Tibial artery (tissue), 4 donors: ENCODE data around the gene PTPRN2.

Experiments
- DNase-seq, 2 donors: peaks; one replicate each; pipeline ENCODE4 v3.0.0-alpha.2; 2019
- H3K27ac ChIP-seq, 2 donors: fragments of 200-600 bp; sonication (generic) in 1 of 2; 1 replicate in 1 of 2; 2 replicates in 1 of 2; pipeline ENCODE4 v1.5.1; 2018 to 2019; ENCODE audit warnings: mild to moderate bottlenecking in 1 of 2
- H3K27me3 ChIP-seq, 2 donors: fragments of 200-600 bp; sonication (generic) in 1 of 2; one replicate each; pipeline versions ENCODE4 v1.5.1 to v1.6.0; 2016 to 2019
- H3K36me3 ChIP-seq, 3 donors: fragments of 200-600 bp; sonication (generic) in 2 of 3; one replicate each; pipeline ENCODE4 v1.5.1; 2016 to 2019; ENCODE audit warnings: mild to moderate bottlenecking in 2 of 3
- H3K4me1 ChIP-seq, 4 donors: fragments of 200-600 bp; sonication (generic) in 2 of 4; 1 replicate in 3 of 4; 2 replicates in 1 of 4; pipeline ENCODE4 v1.5.1; 2016 to 2019
- H3K4me3 ChIP-seq, 2 donors: fragments of 200-600 bp; sonication (generic) in 1 of 2; 1 replicate in 1 of 2; 2 replicates in 1 of 2; pipeline ENCODE4 v1.5.1; 2018 to 2019; ENCODE audit warnings: mild to moderate bottlenecking in 2 of 2
- H3K9me3 ChIP-seq, 3 donors: fragments of 200-600 bp; sonication (generic) in 1 of 3; one replicate each; pipeline ENCODE4 v1.5.1; 2016 to 2019
- intact Hi-C: fragments of 100-400 bp; cut with DNase I; formaldehyde crosslinking; loops from one replicate; pipeline ENCODE4 v1.15.0; 2023; ENCODE audit warnings: low total_unique reads
- TF ChIP-seq, protein P1 (sequence below), 2 experiments: fragments of 200-600 bp in 1 of 2; fragments of 450-650 bp in 1 of 2; IDR thresholded peaks; one replicate each; pipeline ENCODE4 v1.5.1; 2017 to 2019; ENCODE audit warnings: antibody characterized with exemption in 2 of 2, mild to moderate bottlenecking in 1 of 2, moderate library complexity in 1 of 2

PTPRN2 gene

DNA sequence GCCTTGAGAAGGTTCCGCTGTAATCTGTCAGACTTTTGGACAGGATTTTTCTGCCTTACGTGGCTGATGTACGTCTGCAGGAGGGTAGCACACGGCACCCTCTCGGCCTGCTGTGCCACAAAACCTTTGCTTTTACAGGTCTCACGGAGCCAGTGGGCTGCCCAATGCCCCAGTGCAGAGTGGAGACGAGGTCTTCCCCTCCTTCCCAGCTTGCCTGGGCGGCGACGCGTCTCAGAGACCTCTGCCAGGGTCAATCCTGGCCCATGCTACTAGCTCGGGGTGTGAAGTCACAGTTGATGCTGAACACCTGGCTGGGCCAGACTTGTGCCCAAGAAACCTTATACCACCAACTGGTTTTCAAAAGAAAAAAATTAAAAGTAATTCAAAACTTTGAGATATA is 724.4 kb downstream of the PTPRN2 start:
- Histone ChIP-seq H3K4me1 (no peaks in the 10 kb centered on the region), H3K4me3 (no peak overlapping the region), H3K9me3 (peaks cover 0 to 4% (median 0%) of the 10 kb centered on the region in 3 donors), H3K36me3 (no peaks in the 10 kb centered on the region), H3K27ac (no peak overlapping the region), H3K27me3 (no peaks in the 10 kb centered on the region)
- intact Hi-C loops, result no loop called here
- no peak for DNase-seq
- TF ChIP-seq, protein P1, sequence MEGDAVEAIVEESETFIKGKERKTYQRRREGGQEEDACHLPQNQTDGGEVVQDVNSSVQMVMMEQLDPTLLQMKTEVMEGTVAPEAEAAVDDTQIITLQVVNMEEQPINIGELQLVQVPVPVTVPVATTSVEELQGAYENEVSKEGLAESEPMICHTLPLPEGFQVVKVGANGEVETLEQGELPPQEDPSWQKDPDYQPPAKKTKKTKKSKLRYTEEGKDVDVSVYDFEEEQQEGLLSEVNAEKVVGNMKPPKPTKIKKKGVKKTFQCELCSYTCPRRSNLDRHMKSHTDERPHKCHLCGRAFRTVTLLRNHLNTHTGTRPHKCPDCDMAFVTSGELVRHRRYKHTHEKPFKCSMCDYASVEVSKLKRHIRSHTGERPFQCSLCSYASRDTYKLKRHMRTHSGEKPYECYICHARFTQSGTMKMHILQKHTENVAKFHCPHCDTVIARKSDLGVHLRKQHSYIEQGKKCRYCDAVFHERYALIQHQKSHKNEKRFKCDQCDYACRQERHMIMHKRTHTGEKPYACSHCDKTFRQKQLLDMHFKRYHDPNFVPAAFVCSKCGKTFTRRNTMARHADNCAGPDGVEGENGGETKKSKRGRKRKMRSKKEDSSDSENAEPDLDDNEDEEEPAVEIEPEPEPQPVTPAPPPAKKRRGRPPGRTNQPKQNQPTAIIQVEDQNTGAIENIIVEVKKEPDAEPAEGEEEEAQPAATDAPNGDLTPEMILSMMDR (IDR thresholded peaks at IDR 0.05), result no peak

DNA sequence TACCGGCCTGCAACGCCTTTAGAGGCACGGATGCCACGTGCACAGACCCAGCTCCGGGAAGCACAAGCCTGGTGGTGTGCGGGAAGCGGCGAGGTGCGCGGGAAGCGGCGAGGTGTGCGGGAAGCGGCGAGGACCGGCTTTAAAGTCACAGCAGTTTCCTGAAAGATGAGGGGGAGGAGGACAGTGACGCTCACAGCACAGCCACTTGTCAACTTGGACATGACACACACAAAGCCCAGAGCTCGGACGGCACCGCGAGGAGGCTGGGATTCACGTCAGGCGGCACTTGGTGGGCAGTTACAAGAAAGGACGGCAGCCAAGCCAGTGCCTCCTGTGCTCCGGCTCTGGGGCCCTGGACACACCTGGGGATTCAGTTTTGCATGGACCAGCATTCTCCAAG is 724.9 kb downstream of the PTPRN2 start:
- intact Hi-C loops, result no loop called here

DNA sequence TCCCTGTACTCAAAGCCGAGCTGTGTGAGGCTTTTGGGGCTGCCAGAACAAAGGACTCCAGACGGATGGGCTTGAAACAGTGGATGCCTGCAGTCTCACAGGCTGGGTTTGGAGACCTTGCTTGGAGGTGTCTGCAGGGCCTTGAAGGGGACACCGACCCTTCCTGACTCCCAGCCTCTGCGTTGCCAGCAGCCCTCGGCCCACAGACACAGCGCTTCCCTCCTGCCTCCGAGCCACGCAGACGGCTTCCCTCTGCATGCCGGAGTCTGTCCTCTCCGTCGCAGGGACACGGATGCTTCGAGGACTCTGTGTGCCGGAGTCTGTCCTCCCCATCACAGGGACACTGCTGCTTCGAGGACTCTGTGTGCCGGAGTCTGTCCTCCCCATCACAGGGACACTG is 726.1 kb downstream of the PTPRN2 start:
- intact Hi-C loops, result no loop called here
- TF ChIP-seq, protein P1 (IDR thresholded peaks at IDR 0.05), result no peak
- H3K4me3 ChIP-seq, result no peak overlapping the region
- H3K9me3 ChIP-seq, result no peaks in the 10 kb centered on the region
- no peak overlapping the region for H3K27ac ChIP-seq
- no peaks in the 10 kb centered on the region for H3K27me3 ChIP-seq
- no peak for DNase-seq
- H3K36me3 ChIP-seq, result no peaks in the 10 kb centered on the region
- H3K4me1 ChIP-seq, result no peaks in the 10 kb centered on the region

More for the DNA sequence above, 724.9 kb downstream of the PTPRN2 start:
- TF ChIP-seq, protein P1 (IDR thresholded peaks at IDR 0.05), result no peak
- no peak for DNase-seq
- no peak overlapping the region for H3K27ac ChIP-seq
- no peaks in the 10 kb centered on the region for H3K4me1 ChIP-seq
- peaks cover 0 to 3% (median 0%) of the 10 kb centered on the region in 3 donors for H3K9me3 ChIP-seq
- no peak overlapping the region for H3K4me3 ChIP-seq
- no peaks in the 10 kb centered on the region for H3K36me3 ChIP-seq
- no peaks in the 10 kb centered on the region for H3K27me3 ChIP-seq

DNA sequence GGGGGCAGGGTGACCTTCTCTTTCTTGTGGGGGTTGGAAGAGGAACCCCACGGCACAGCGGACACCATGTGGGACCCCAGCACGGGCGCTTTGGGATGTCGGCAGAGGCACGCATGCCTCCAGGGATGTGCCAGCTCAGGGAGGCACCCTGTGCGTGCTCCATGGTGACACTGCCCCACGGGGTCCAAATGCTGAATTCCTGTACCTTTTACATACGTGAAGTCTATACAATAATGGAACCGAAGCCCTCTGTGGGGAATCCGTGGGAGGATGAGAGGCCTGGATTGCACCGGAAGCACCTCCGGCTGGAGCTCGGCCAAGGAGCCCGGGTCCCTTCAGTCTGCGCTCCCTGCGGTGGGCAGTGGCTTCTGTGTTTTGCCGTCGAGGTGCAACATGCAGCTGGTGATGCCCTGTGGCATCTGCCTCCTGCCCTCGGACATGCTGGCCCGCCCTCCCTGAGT is 726.6 kb downstream of the PTPRN2 start:
- no peak overlapping the region for H3K4me3 ChIP-seq
- DNase-seq, result no peak
- H3K4me1 ChIP-seq, result no peaks in the 10 kb centered on the region
- H3K27ac ChIP-seq, result no peak overlapping the region
- no peaks in the 10 kb centered on the region for H3K9me3 ChIP-seq
- TF ChIP-seq, protein P1 (IDR thresholded peaks at IDR 0.05), result no peak
- intact Hi-C loops, result no loop called here
- no peaks in the 10 kb centered on the region for H3K36me3 ChIP-seq
- no peaks in the 10 kb centered on the region for H3K27me3 ChIP-seq

DNA sequence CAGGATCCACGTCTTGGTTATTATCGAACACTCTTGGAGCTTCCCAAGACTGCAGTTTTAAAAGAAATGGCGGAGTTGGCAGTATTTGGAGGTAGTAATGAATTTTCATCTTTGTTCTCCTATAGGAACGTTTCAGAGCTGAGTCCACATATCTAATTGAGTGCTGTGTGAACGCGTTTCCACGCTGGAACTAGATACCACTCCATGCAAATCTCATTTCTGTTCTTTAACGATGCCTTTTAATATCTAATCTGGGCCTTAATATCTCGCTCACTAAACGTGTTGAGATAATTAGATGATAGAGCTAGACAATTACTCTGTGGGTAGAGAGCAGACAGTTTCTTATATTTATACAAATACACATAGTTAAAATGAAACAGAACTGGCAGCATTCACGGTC is 727.2 kb downstream of the PTPRN2 start:
- Histone ChIP-seq H3K36me3 (no peaks in the 10 kb centered on the region), H3K4me3 (no peak overlapping the region), H3K27me3 (no peaks in the 10 kb centered on the region), H3K9me3 (no peaks in the 10 kb centered on the region), H3K4me1 (no peaks in the 10 kb centered on the region), H3K27ac (no peak overlapping the region)
- TF ChIP-seq, protein P1 (IDR thresholded peaks at IDR 0.05), result no peak
- intact Hi-C loops, result no loop called here
- DNase-seq, result no peak

DNA sequence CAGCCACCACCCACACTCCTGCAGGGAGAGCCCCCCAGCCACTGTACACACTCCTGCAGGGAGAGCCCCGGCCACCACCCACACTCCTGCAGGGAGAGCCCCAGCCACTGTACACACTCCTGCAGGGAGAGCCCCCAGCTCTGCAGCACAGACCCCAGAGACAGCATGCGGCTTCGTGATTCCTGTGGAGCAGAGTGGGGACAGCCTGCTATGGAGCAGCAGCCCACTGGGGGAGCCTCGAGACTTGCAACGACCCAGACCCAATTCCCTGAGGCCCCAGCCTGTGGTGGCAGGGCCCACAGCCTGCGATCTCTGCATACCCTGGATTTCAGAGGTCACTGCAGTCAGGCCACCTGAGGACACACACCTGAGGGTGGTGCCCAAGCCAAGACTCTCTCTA is 727.7 kb downstream of the PTPRN2 start:
- H3K27ac ChIP-seq, result no peak overlapping the region
- no peaks in the 10 kb centered on the region for H3K9me3 ChIP-seq
- intact Hi-C loops, result no loop called here
- no peaks in the 10 kb centered on the region for H3K36me3 ChIP-seq
- H3K4me3 ChIP-seq, result no peak overlapping the region
- H3K4me1 ChIP-seq, result no peaks in the 10 kb centered on the region
- DNase-seq, result no peak
- H3K27me3 ChIP-seq, result no peaks in the 10 kb centered on the region
- TF ChIP-seq, protein P1 (IDR thresholded peaks at IDR 0.05), result no peak
